ENCODE measurements around the gene NUP98. TPM values are rescaled to one million over a fixed set of nuclear protein-coding genes. Genes with fewer than 3 reads are reported as not detected.
A peak's percentile ranks its signal among the peaks of the same experiment; 100 is the strongest.

The NUP98 gene
- total RNA-seq, 1 donor from 2014 or later: 75.2 TPM

GRCh38 chr11:3827434-3828186, 30.3 kb upstream of the NUP98 start:
- no peak overlapping the region for H3K9ac ChIP-seq (ENCODE audit: low read depth in 1 of 3, low read length in 3 of 3)
- no peaks in the 10 kb centered on the region for H3K9me3 ChIP-seq (ENCODE audit: control insufficient read depth in 3 of 3, low read length in 3 of 3)
- H3K27me3 ChIP-seq (ENCODE audit: control insufficient read depth in 3 of 3, insufficient read depth in 3 of 3, low read length in 3 of 3): no peaks in the 10 kb centered on the region
- peaks cover 14 to 20% (median 18%) of the 10 kb centered on the region in 3 donors for H3K36me3 ChIP-seq (ENCODE audit: control insufficient read depth in 3 of 3, insufficient read depth in 3 of 3, low read length in 3 of 3)
- no peak overlapping the region for H3K27ac ChIP-seq (ENCODE audit: low read depth, low read length)
- H3K4me3 ChIP-seq (ENCODE audit: low read length in 3 of 3): no peak overlapping the region
- H3K4me1 ChIP-seq (ENCODE audit: control insufficient read depth in 3 of 3, insufficient read depth in 3 of 3, low read length in 3 of 3): peaks cover 0 to 15% (median 8%) of the 10 kb centered on the region in 3 donors

- Histone ChIP-seq H3K9me3 (ENCODE audit: control insufficient read depth in 3 of 3, low read length in 3 of 3) (no peaks in the 10 kb centered on the region), H3K27ac (ENCODE audit: low read depth, low read length) (no peak overlapping the region), H3K27me3 (ENCODE audit: control insufficient read depth in 3 of 3, insufficient read depth in 3 of 3, low read length in 3 of 3) (no peaks in the 10 kb centered on the region), H3K9ac (ENCODE audit: low read depth in 1 of 3, low read length in 3 of 3) (no peak overlapping the region), H3K4me1 (ENCODE audit: control insufficient read depth in 3 of 3, insufficient read depth in 3 of 3, low read length in 3 of 3) (peaks cover 0 to 7% (median 3%) of the 10 kb centered on the region in 3 donors), H3K4me3 (ENCODE audit: low read length in 3 of 3) (no peak overlapping the region), H3K36me3 (ENCODE audit: control insufficient read depth in 3 of 3, insufficient read depth in 3 of 3, low read length in 3 of 3) (peaks cover 14 to 20% (median 18%) of the 10 kb centered on the region in 3 donors)
Measured at GRCh38 chr11:3826721-3827120, 29.4 kb upstream of the NUP98 start.

- Histone ChIP-seq H3K27me3 (ENCODE audit: control insufficient read depth in 3 of 3, insufficient read depth in 3 of 3, low read length in 3 of 3) (no peaks in the 10 kb centered on the region), H3K4me3 (ENCODE audit: low read length in 3 of 3) (no peak overlapping the region), H3K9ac (ENCODE audit: low read depth in 1 of 3, low read length in 3 of 3) (no peak overlapping the region), H3K36me3 (ENCODE audit: control insufficient read depth in 3 of 3, insufficient read depth in 3 of 3, low read length in 3 of 3) (peaks cover 14 to 20% (median 18%) of the 10 kb centered on the region in 3 donors), H3K27ac (ENCODE audit: low read depth, low read length) (no peak overlapping the region), H3K4me1 (ENCODE audit: control insufficient read depth in 3 of 3, insufficient read depth in 3 of 3, low read length in 3 of 3) (peaks cover 0 to 4% (median 0%) of the 10 kb centered on the region in 3 donors), H3K9me3 (ENCODE audit: control insufficient read depth in 3 of 3, low read length in 3 of 3) (no peaks in the 10 kb centered on the region)
Measured at GRCh38 chr11:3825473-3826154, 28.3 kb upstream of the NUP98 start.

GRCh38 chr11:3824714-3825472, 27.5 kb upstream of the NUP98 start:
- H3K27ac ChIP-seq (ENCODE audit: low read depth, low read length): no peak overlapping the region
- H3K4me1 ChIP-seq (ENCODE audit: control insufficient read depth in 3 of 3, insufficient read depth in 3 of 3, low read length in 3 of 3): peaks cover 0 to 4% (median 0%) of the 10 kb centered on the region in 3 donors
- peaks cover 13 to 20% (median 18%) of the 10 kb centered on the region in 3 donors for H3K36me3 ChIP-seq (ENCODE audit: control insufficient read depth in 3 of 3, insufficient read depth in 3 of 3, low read length in 3 of 3)
- no peaks in the 10 kb centered on the region for H3K27me3 ChIP-seq (ENCODE audit: control insufficient read depth in 3 of 3, insufficient read depth in 3 of 3, low read length in 3 of 3)
- H3K9ac ChIP-seq (ENCODE audit: low read depth in 1 of 3, low read length in 3 of 3): no peak overlapping the region
- H3K9me3 ChIP-seq (ENCODE audit: control insufficient read depth in 3 of 3, low read length in 3 of 3): no peaks in the 10 kb centered on the region
- H3K4me3 ChIP-seq (ENCODE audit: low read length in 3 of 3): no peak overlapping the region

GRCh38 chr11:3823762-3824506, 26.6 kb upstream of the NUP98 start:
- no peak overlapping the region for H3K4me3 ChIP-seq (ENCODE audit: low read length in 3 of 3)
- H3K27ac ChIP-seq (ENCODE audit: low read depth, low read length): no peak overlapping the region
- peaks cover 13 to 20% (median 18%) of the 10 kb centered on the region in 3 donors for H3K36me3 ChIP-seq (ENCODE audit: control insufficient read depth in 3 of 3, insufficient read depth in 3 of 3, low read length in 3 of 3)
- no peaks in the 10 kb centered on the region for H3K27me3 ChIP-seq (ENCODE audit: control insufficient read depth in 3 of 3, insufficient read depth in 3 of 3, low read length in 3 of 3)
- H3K9me3 ChIP-seq (ENCODE audit: control insufficient read depth in 3 of 3, low read length in 3 of 3): no peaks in the 10 kb centered on the region
- peaks cover 0 to 4% (median 0%) of the 10 kb centered on the region in 3 donors for H3K4me1 ChIP-seq (ENCODE audit: control insufficient read depth in 3 of 3, insufficient read depth in 3 of 3, low read length in 3 of 3)
- H3K9ac ChIP-seq (ENCODE audit: low read depth in 1 of 3, low read length in 3 of 3): no peak overlapping the region

- Histone ChIP-seq H3K4me1 (ENCODE audit: control insufficient read depth in 3 of 3, insufficient read depth in 3 of 3, low read length in 3 of 3) (peaks cover 0 to 4% (median 0%) of the 10 kb centered on the region in 3 donors), H3K4me3 (ENCODE audit: low read length in 3 of 3) (no peak overlapping the region), H3K27me3 (ENCODE audit: control insufficient read depth in 3 of 3, insufficient read depth in 3 of 3, low read length in 3 of 3) (no peaks in the 10 kb centered on the region), H3K27ac (ENCODE audit: low read depth, low read length) (no peak overlapping the region), H3K9me3 (ENCODE audit: control insufficient read depth in 3 of 3, low read length in 3 of 3) (no peaks in the 10 kb centered on the region), H3K9ac (ENCODE audit: low read depth in 1 of 3, low read length in 3 of 3) (no peak overlapping the region), H3K36me3 (ENCODE audit: control insufficient read depth in 3 of 3, insufficient read depth in 3 of 3, low read length in 3 of 3) (peaks cover 13 to 20% (median 18%) of the 10 kb centered on the region in 3 donors)
Measured at GRCh38 chr11:3823303-3823702, 25.9 kb upstream of the NUP98 start.

- no peaks in the 10 kb centered on the region for H3K27me3 ChIP-seq (ENCODE audit: control insufficient read depth in 3 of 3, insufficient read depth in 3 of 3, low read length in 3 of 3)
- H3K27ac ChIP-seq (ENCODE audit: low read depth, low read length): no peak overlapping the region
- peaks cover 0 to 4% (median 0%) of the 10 kb centered on the region in 3 donors for H3K4me1 ChIP-seq (ENCODE audit: control insufficient read depth in 3 of 3, insufficient read depth in 3 of 3, low read length in 3 of 3)
- no peaks in the 10 kb centered on the region for H3K9me3 ChIP-seq (ENCODE audit: control insufficient read depth in 3 of 3, low read length in 3 of 3)
- no peak overlapping the region for H3K4me3 ChIP-seq (ENCODE audit: low read length in 3 of 3)
- H3K36me3 ChIP-seq (ENCODE audit: control insufficient read depth in 3 of 3, insufficient read depth in 3 of 3, low read length in 3 of 3): peaks cover 8 to 12% (median 9%) of the 10 kb centered on the region in 3 donors
- no peak overlapping the region for H3K9ac ChIP-seq (ENCODE audit: low read depth in 1 of 3, low read length in 3 of 3)
Measured at GRCh38 chr11:3822312-3822711, 25.0 kb upstream of the NUP98 start.

GRCh38 chr11:3820971-3821370, 23.6 kb upstream of the NUP98 start:
- Histone ChIP-seq H3K4me1 (ENCODE audit: control insufficient read depth in 3 of 3, insufficient read depth in 3 of 3, low read length in 3 of 3) (peaks cover 0 to 4% (median 0%) of the 10 kb centered on the region in 3 donors), H3K9me3 (ENCODE audit: control insufficient read depth in 3 of 3, low read length in 3 of 3) (no peaks in the 10 kb centered on the region), H3K27ac (ENCODE audit: low read depth, low read length) (no peak overlapping the region), H3K27me3 (ENCODE audit: control insufficient read depth in 3 of 3, insufficient read depth in 3 of 3, low read length in 3 of 3) (no peaks in the 10 kb centered on the region), H3K36me3 (ENCODE audit: control insufficient read depth in 3 of 3, insufficient read depth in 3 of 3, low read length in 3 of 3) (peaks cover 2 to 4% (median 3%) of the 10 kb centered on the region in 3 donors), H3K9ac (ENCODE audit: low read depth in 1 of 3, low read length in 3 of 3) (no peak overlapping the region), H3K4me3 (ENCODE audit: low read length in 3 of 3) (no peak overlapping the region)

GRCh38 chr11:3817181-3817800, 19.9 kb upstream of the NUP98 start:
- no peaks in the 10 kb centered on the region for H3K27me3 ChIP-seq (ENCODE audit: control insufficient read depth in 3 of 3, insufficient read depth in 3 of 3, low read length in 3 of 3)
- peak overlapping the region in 1 of 3 donors; percentile 3 for H3K9ac ChIP-seq (ENCODE audit: low read depth in 1 of 3, low read length in 3 of 3)
- H3K4me1 ChIP-seq (ENCODE audit: control insufficient read depth in 3 of 3, insufficient read depth in 3 of 3, low read length in 3 of 3): no peaks in the 10 kb centered on the region
- peaks cover 0 to 2% (median 0%) of the 10 kb centered on the region in 3 donors for H3K36me3 ChIP-seq (ENCODE audit: control insufficient read depth in 3 of 3, insufficient read depth in 3 of 3, low read length in 3 of 3)
- H3K27ac ChIP-seq (ENCODE audit: low read depth, low read length): no peak overlapping the region
- H3K4me3 ChIP-seq (ENCODE audit: low read length in 3 of 3): no peak overlapping the region
- H3K9me3 ChIP-seq (ENCODE audit: control insufficient read depth in 3 of 3, low read length in 3 of 3): no peaks in the 10 kb centered on the region

Measured in skeletal muscle tissue (tissue), 4 donors.